H9 (cell line): ENCODE data around the gene S100A16. TPM values are rescaled to one million over a fixed set of nuclear protein-coding genes. Genes with fewer than 3 reads are reported as not detected.

Source experiments
- DNase-seq: peaks from one replicate; pipeline ENCODE4 v3.0.0-alpha.2; 2017
- H2AFZ ChIP-seq: one replicate; pipeline ENCODE4 v1.6.1; 2013; ENCODE audit warnings: mild to moderate bottlenecking, low read length, control low read depth, moderate library complexity
- H2AK5ac ChIP-seq: 2 replicates; pipeline ENCODE4 v1.6.1; 2013; ENCODE audit warnings: low read length, control low read depth, mixed read lengths; ENCODE audit not compliant: insufficient read length
- H2BK120ac ChIP-seq: one replicate; pipeline ENCODE4 v1.6.1; 2013; ENCODE audit warnings: low read depth, mild to moderate bottlenecking, low read length, control low read depth, inconsistent platforms; ENCODE audit not compliant: poor library complexity, severe bottlenecking
- H2BK12ac ChIP-seq: 2 replicates; pipeline ENCODE4 v1.6.1; 2013; ENCODE audit warnings: low read length, control low read depth, mixed read lengths, low read depth; ENCODE audit not compliant: insufficient read length
- H2BK15ac ChIP-seq: 2 replicates; pipeline ENCODE4 v1.6.1; 2013; ENCODE audit warnings: low read depth, low read length, control low read depth
- H2BK20ac ChIP-seq: one replicate; pipeline ENCODE4 v1.6.1; 2013; ENCODE audit warnings: low read depth, mild to moderate bottlenecking, low read length, control low read depth, inconsistent platforms; ENCODE audit not compliant: poor library complexity, severe bottlenecking
- H2BK5ac ChIP-seq: 2 replicates; pipeline ENCODE4 v1.6.1; 2013; ENCODE audit warnings: low read length, control low read depth, mixed read lengths; ENCODE audit not compliant: insufficient read length
- H3K14ac ChIP-seq: 2 replicates; pipeline ENCODE4 v1.6.1; 2013; ENCODE audit warnings: low read length, control low read depth; ENCODE audit not compliant: insufficient read depth
- H3K18ac ChIP-seq: 2 replicates; pipeline ENCODE4 v1.6.1; 2013; ENCODE audit warnings: low read depth, mild to moderate bottlenecking, mixed read lengths, low read length, control low read depth; ENCODE audit not compliant: insufficient read length
- H3K23ac ChIP-seq: 2 replicates; pipeline ENCODE4 v1.6.1; 2013; ENCODE audit warnings: low read length, control low read depth, mixed read lengths, low read depth; ENCODE audit not compliant: insufficient read length
- H3K23me2 ChIP-seq: 2 replicates; pipeline ENCODE4 v1.6.1; 2013; ENCODE audit warnings: low read depth, mild to moderate bottlenecking, mixed read lengths, low read length, control low read depth; ENCODE audit not compliant: insufficient read length, poor library complexity, severe bottlenecking
- H3K27ac ChIP-seq: 2 replicates; pipeline ENCODE4 v1.5.1; 2013; ENCODE audit warnings: low read length, control low read depth, mixed read lengths, low read depth; ENCODE audit not compliant: insufficient read length
- H3K27me3 ChIP-seq: 2 replicates; pipeline ENCODE4 v1.6.1; 2013; ENCODE audit warnings: low read length, control low read depth, inconsistent platforms; ENCODE audit not compliant: insufficient read depth
- H3K4ac ChIP-seq: 2 replicates; pipeline ENCODE4 v1.6.1; 2013; ENCODE audit warnings: low read depth, mild to moderate bottlenecking, control low read depth, inconsistent platforms, low read length, moderate library complexity
- H3K4me1 ChIP-seq: 2 replicates; pipeline ENCODE4 v1.6.1; 2013; ENCODE audit warnings: low read length, control low read depth, inconsistent platforms; ENCODE audit not compliant: insufficient read depth
- H3K4me2 ChIP-seq: 2 replicates; pipeline ENCODE4 v1.6.1; 2013; ENCODE audit warnings: low read length, control low read depth, mixed read lengths; ENCODE audit not compliant: insufficient read length, insufficient read depth
- H3K56ac ChIP-seq: 2 replicates; pipeline ENCODE4 v1.6.1; 2013; ENCODE audit warnings: low read depth, mild to moderate bottlenecking, mixed read lengths, low read length, control low read depth; ENCODE audit not compliant: insufficient read length
- H3K79me1 ChIP-seq: 2 replicates; pipeline ENCODE4 v1.6.1; 2013; ENCODE audit warnings: low read depth, mild to moderate bottlenecking, moderate library complexity, low read length, control low read depth, inconsistent platforms; ENCODE audit not compliant: insufficient read depth, poor library complexity, severe bottlenecking
- H3K79me2 ChIP-seq: 2 replicates; pipeline ENCODE4 v1.6.1; 2013; ENCODE audit warnings: low read length, control low read depth, inconsistent platforms; ENCODE audit not compliant: insufficient read depth
- H3K9ac ChIP-seq: 2 replicates; pipeline ENCODE4 v1.6.1; 2013; ENCODE audit warnings: low read length, control low read depth, mixed read lengths; ENCODE audit not compliant: insufficient read length; ENCODE audit errors: extremely low read depth
- H3K9me3 ChIP-seq: one replicate; pipeline ENCODE4 v1.6.1; 2013; ENCODE audit warnings: low read depth, low read length, inconsistent platforms; ENCODE audit not compliant: control insufficient read depth
- H3T11ph ChIP-seq: one replicate; pipeline ENCODE4 v1.6.1; 2013; ENCODE audit warnings: mild to moderate bottlenecking, low read length, control low read depth, inconsistent platforms
- H4K20me1 ChIP-seq: one replicate; pipeline ENCODE4 v1.6.1; 2013; ENCODE audit not compliant: control insufficient read depth, insufficient read length, insufficient read depth
- H4K5ac ChIP-seq: 2 replicates; pipeline ENCODE4 v1.6.1; 2013; ENCODE audit warnings: low read depth, mild to moderate bottlenecking, mixed read lengths, low read length, control low read depth; ENCODE audit not compliant: insufficient read length
- H4K8ac ChIP-seq: replicated peaks from 2 replicates; pipeline ENCODE4 v1.6.1; 2013; ENCODE audit warnings: low read length, control low read depth, mixed read lengths, low read depth; ENCODE audit not compliant: insufficient read length
- H4K91ac ChIP-seq: 2 replicates; pipeline ENCODE4 v1.6.1; 2013; ENCODE audit warnings: low read depth, mild to moderate bottlenecking, moderate library complexity, mixed read lengths, low read length, control low read depth; ENCODE audit not compliant: insufficient read length
- H3K27ac Mint-ChIP-seq, 3 experiments: 2 replicates in 2 of 3; 3 replicates in 1 of 3; pipeline ENCODE4 v1.8.0; 2020 to 2021; ENCODE audit warnings: mixed read lengths in 3 of 3, mild to moderate bottlenecking in 1 of 3, moderate library complexity in 1 of 3
- H3K27me3 Mint-ChIP-seq: 2 replicates; pipeline ENCODE4 v1.8.0; 2021; ENCODE audit warnings: low read depth, mild to moderate bottlenecking, moderate library complexity, mixed read lengths
- H3K36me3 Mint-ChIP-seq, 3 experiments: 2 replicates in 2 of 3; 3 replicates in 1 of 3; pipeline ENCODE4 v1.8.0; 2020 to 2021; ENCODE audit warnings: low read depth in 3 of 3, mixed read lengths in 3 of 3; ENCODE audit not compliant: insufficient read depth in 1 of 3
- H3K4me1 Mint-ChIP-seq, 2 experiments: 2 replicates each; pipeline ENCODE4 v1.8.0; 2020; ENCODE audit warnings: mixed read lengths in 2 of 2
- H3K4me3 Mint-ChIP-seq, 2 experiments: 2 replicates in 1 of 2; 3 replicates in 1 of 2; pipeline ENCODE4 v1.8.0; 2020 to 2021; ENCODE audit warnings: mild to moderate bottlenecking in 2 of 2, mixed read lengths in 2 of 2, moderate library complexity in 1 of 2
- H3K9me3 Mint-ChIP-seq, 2 experiments: 2 replicates in 1 of 2; 3 replicates in 1 of 2; pipeline ENCODE4 v1.8.0; 2020; ENCODE audit warnings: mild to moderate bottlenecking in 2 of 2, mixed read lengths in 2 of 2, moderate library complexity in 1 of 2
- WGBS: extraction: QIAGEN DNeasy Blood & Tissue Kit; methylation state at CpG from one replicate; pipeline ENCODE4 v1.1.7; 2013; ENCODE audit warnings: missing lambda C conversion rate, low lambda C conversion rate, mixed read lengths; ENCODE audit not compliant: insufficient read length; ENCODE audit errors: extremely low coverage; 5-methylcytosine and 5-hydroxymethylcytosine counted together
- total RNA-seq: library from RNA; stranded (reverse); gene quantifications from 2 replicates; pipeline ENCODE4 v1.2.1, GENCODE V29; 2021
- TF ChIP-seq, protein P1 (sequence below): fragments of 200-600 bp; sonication (generic); conservative IDR thresholded peaks from 3 replicates; pipeline ENCODE4 v1.8.0; 2021; ENCODE audit warnings: antibody characterized with exemption, mild to moderate bottlenecking

S100A16 gene
- total RNA-seq, 1 experiment from 2014 or later: 8.0 TPM

DNA sequence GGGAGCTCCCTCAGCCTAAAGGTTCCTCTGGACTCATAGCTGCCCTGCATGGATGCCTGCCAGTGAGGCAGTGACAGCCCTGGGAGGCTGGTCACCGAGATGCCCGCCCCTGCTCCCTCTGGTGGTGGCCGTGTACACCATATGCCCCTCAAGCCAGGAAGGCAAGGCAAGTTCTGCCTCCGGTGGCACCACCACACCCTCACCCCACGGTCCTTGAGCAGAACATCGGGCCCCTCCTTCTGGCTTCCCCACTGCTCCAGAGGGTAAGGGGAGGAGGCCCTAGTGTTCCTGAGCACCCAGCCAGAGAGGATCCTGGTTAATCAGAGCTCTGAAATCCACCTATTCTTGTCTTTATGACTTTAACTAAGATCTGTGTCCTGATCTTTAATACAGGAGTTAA, 4.7 kb upstream of the S100A16 start:
- no peak overlapping the region for H2BK15ac ChIP-seq
- Mint-ChIP-seq H3K27ac (no peak overlapping the region), H3K9me3 (no peaks in the 10 kb centered on the region), H3K4me1 (peaks cover 17 to 32% of the 10 kb centered on the region in 2 experiments), H3K27me3 (no peaks in the 10 kb centered on the region; the same call in 1 of the 2 replicates), H3K36me3 (peaks cover 5 to 22% (median 5%) of the 10 kb centered on the region in 3 experiments; a peak in 5 of 7 replicates), H3K4me3 (no peak overlapping the region)
- TF ChIP-seq, protein P1, sequence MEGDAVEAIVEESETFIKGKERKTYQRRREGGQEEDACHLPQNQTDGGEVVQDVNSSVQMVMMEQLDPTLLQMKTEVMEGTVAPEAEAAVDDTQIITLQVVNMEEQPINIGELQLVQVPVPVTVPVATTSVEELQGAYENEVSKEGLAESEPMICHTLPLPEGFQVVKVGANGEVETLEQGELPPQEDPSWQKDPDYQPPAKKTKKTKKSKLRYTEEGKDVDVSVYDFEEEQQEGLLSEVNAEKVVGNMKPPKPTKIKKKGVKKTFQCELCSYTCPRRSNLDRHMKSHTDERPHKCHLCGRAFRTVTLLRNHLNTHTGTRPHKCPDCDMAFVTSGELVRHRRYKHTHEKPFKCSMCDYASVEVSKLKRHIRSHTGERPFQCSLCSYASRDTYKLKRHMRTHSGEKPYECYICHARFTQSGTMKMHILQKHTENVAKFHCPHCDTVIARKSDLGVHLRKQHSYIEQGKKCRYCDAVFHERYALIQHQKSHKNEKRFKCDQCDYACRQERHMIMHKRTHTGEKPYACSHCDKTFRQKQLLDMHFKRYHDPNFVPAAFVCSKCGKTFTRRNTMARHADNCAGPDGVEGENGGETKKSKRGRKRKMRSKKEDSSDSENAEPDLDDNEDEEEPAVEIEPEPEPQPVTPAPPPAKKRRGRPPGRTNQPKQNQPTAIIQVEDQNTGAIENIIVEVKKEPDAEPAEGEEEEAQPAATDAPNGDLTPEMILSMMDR: peak; percentile 66
- H2BK12ac ChIP-seq: no peak overlapping the region
- H4K8ac ChIP-seq: no peak overlapping the region
- WGBS: no CpG with 5 or more reads among the region's 6 CpGs
- no peaks in the 10 kb centered on the region for H3K27me3 ChIP-seq
- H3K56ac ChIP-seq: no peak overlapping the region
- no peak overlapping the region for H2AK5ac ChIP-seq
- no peak overlapping the region for H2BK120ac ChIP-seq
- H3K23me2 ChIP-seq: no peaks in the 10 kb centered on the region
- H3K4me2 ChIP-seq: no peak overlapping the region
- no peaks in the 10 kb centered on the region for H3K79me1 ChIP-seq
- no peak overlapping the region for H2BK20ac ChIP-seq
- H3K4ac ChIP-seq: no peak overlapping the region
- H3T11ph ChIP-seq: no peak overlapping the region
- DNase-seq: peak; percentile 75
- no peak overlapping the region for H3K14ac ChIP-seq
- no peak overlapping the region for H3K9ac ChIP-seq
- H3K27ac ChIP-seq: no peak overlapping the region
- no peak overlapping the region for H4K5ac ChIP-seq
- H3K9me3 ChIP-seq: no peaks in the 10 kb centered on the region
- no peaks in the 10 kb centered on the region for H3K4me1 ChIP-seq
- no peaks in the 10 kb centered on the region for H4K20me1 ChIP-seq
- H2BK5ac ChIP-seq: no peak overlapping the region
- H3K23ac ChIP-seq: no peak overlapping the region
- no peak overlapping the region for H2AFZ ChIP-seq
- no peak overlapping the region for H3K18ac ChIP-seq
- H4K91ac ChIP-seq: no peak overlapping the region
- no peaks in the 10 kb centered on the region for H3K79me2 ChIP-seq
